Erythroblast (primary cell): ENCODE results near the gene DSG2.

Experiments
- DNase-seq, 2 experiments: peaks; one replicate each; lab custom pipeline; 2025; lab: John Stamatoyannopoulos, UW
- GATA1 ChIP-seq: IDR thresholded peaks from 2 replicates; pipeline ENCODE4 v1.6.1; 2011; ENCODE audit warnings: low read depth, mild to moderate bottlenecking, control low read depth, low read length, moderate library complexity
- POLR2A ChIP-seq: IDR thresholded peaks from 2 replicates; pipeline ENCODE4 v1.6.1; 2011; ENCODE audit warnings: mild to moderate bottlenecking, low read length

The DSG2 gene

DNA sequence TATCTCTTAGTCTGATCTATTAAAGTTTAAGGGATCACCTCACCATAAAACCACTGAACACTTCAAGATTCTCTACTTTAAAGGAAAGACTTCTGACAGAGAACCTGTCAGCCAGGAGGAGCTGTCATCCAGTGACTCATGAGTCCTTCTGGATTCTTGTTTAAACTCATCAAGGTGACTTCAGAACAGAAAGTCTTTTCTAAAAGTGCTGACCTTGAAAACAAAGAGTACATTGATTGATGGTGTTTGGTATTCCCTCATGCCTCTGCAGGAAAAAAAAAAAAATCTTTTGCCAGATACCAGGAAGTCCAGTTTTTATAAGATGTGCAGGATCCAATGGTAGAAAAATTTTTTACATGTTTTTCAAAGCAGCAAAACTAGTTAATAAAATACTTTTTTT is 12.3 kb downstream of the DSG2 start:
- TF ChIP-seq GATA1, result no peak
- no peak for TF ChIP-seq POLR2A
- no peak for DNase-seq

- DNase-seq, result peak in 1 of 2 experiments; percentile 21
- TF ChIP-seq POLR2A, result no peak
- TF ChIP-seq GATA1, result no peak
Measured at GRCh38 chr18:31511098-31511497, 13.1 kb downstream of the DSG2 start.

DNA sequence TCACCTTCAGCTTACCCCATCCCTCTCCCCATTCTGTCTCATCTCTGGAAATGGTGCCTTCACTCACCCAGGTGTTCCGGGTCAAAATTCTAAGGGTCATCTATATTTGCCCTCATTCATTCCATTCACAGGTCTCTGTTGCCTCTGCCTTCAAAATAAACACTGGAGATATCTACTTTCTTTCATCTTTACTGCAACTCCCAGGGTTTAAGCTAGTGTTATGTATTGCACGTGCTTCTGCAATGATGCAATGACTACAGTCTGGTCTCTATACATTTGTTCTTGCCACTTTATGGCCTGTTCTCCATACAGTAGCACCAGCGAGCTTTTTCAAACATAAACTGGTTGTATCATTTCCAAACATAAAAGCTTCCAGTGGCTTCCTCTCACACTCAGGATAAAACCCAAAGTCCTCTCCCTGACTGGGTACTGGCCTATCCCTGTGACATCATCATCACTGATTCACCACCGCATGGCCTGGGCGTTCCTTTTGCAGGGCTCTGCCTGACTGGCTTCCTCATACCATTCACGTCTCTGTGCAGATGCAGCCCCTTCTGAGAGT is 14.3 kb downstream of the DSG2 start:
- no peak for TF ChIP-seq GATA1
- TF ChIP-seq POLR2A, result no peak
- DNase-seq, result no peak

- TF ChIP-seq POLR2A, result no peak
- no peak for TF ChIP-seq GATA1
- DNase-seq, result no peak
Measured at GRCh38 chr18:31513189-31513935, 15.4 kb downstream of the DSG2 start.

DNA sequence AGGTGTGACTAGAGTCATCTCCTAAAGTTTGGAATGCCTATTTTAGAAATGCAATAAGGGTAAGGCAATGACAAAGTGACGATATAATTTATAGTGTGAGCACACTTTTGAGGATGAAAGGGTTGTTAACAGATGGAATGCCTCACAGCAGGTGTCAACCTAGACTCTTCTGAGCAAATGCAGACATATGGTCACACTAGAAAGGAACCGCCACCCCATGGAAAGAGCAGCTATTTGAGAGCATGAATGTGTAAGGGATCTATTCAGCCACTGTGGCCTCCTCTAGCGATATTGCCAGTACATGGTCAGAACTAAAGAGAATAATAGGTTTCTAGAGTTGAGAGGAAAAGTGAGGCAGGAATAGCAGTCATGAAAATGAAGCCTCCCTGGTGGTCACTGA is 18.5 kb downstream of the DSG2 start:
- DNase-seq, result no peak
- no peak for TF ChIP-seq GATA1
- no peak for TF ChIP-seq POLR2A

- TF ChIP-seq GATA1 (no peak), POLR2A (no peak)
- no peak for DNase-seq
Measured at GRCh38 chr18:31526374-31526773, 28.4 kb downstream of the DSG2 start.

DNA sequence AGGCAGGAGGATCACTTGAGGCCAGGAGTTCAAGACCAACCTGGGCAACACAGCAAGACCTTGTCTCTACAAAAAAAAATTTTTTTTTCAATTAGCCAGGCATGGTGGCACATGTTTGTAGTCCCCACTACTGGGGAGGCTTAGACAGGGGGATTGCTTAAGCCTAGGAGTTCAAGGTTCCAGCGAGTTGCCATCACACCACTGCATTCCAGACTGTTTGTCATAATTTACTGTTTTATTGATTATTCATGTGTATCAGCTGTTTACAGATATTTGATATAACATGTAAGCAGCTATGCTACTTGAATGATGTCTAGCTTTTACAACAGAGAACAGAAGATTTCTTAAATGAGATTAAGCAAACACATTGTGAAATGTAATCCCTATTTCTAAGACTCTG is 35.3 kb downstream of the DSG2 start:
- TF ChIP-seq GATA1 (no peak), POLR2A (no peak)
- DNase-seq, result no peak

- no peak for DNase-seq
- TF ChIP-seq GATA1 (no peak), POLR2A (no peak)
Measured at GRCh38 chr18:31538837-31539236, 40.9 kb downstream of the DSG2 start.

GRCh38 chr18:31546476-31546875 is 48.5 kb downstream of the DSG2 start:
- TF ChIP-seq GATA1, result no peak
- no peak for DNase-seq

DNA sequence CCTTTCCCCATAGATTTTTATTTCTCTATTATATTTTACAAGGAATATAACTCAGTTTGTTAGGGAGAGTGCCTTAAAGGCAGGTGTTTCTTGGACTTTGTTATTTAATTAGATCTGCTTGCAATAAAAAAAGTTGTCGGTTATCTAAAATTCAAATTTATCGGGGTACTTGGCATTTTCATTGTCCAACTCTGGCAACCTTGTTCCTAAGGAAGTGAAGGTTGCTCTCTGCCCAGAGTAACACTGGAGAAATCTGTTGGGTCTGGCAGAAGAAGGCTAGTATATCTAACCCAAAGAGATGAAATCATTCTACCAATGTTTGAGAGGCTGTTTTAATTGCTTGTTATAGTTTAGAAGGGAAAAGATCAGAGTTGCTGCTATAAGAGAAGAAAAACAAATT is 50.9 kb downstream of the DSG2 start:
- no peak for TF ChIP-seq GATA1
- TF ChIP-seq POLR2A, result no peak
- no peak for DNase-seq

DNA sequence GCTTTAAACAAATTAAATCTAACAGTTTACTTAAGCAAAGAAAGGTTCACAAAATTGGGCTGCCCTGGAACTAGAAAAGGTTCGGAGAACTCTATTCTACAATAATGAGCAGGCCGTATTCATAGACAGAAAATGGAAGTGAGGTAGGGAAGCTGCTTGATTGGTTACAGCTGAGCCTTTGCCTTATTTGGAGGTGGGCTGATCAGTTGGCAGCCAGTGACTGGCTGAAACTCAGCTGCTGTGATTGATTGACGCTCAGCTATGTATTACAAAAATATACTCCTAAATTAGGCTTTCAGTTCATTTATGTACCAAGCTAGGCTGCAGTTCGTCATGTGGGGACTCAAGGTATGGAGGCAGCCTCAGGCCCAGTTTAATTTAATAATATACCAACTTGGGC is 51.4 kb downstream of the DSG2 start:
- no peak for DNase-seq
- TF ChIP-seq GATA1 (no peak), POLR2A (no peak)

DNA sequence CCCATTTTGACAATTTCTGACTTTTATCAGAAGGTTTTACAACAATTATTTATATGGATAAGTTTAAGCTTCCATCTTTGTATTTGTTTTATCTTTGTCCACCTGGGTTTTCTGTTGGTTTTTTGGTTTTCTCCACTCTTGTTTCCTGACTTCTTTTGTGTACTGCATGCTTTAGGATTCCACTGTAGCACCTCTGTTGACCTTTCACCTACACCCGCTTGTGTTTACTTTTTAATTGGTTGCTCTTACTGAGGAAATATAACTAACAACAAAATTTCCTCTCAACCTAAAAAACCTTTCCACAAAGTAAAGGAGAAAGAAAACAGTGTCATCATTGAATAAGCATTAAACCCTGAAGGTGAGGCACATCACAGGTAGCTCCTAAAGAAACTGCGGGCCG is 53.9 kb downstream of the DSG2 start:
- no peak for DNase-seq
- TF ChIP-seq POLR2A (no peak), GATA1 (no peak)

DNA sequence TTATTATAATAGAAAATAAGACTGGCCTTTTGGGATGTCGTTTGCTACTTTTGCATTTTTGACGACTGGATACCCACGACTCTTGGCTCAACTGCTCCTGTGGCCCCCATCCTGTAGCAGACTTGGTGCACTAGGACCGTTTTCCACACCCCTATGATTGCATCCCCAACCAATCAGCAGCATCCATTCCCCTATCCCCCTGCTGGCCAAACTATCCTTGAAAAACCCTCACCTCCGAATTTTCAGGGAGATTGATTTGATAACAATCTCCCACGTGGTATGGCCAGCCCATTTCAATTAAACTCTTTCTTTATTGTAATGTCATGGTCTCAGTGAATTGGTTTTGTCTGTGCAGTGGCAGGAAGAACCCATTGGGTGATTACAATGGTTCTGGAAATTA is 55.8 kb downstream of the DSG2 start:
- TF ChIP-seq POLR2A (no peak), GATA1 (no peak)
- no peak for DNase-seq

DNA sequence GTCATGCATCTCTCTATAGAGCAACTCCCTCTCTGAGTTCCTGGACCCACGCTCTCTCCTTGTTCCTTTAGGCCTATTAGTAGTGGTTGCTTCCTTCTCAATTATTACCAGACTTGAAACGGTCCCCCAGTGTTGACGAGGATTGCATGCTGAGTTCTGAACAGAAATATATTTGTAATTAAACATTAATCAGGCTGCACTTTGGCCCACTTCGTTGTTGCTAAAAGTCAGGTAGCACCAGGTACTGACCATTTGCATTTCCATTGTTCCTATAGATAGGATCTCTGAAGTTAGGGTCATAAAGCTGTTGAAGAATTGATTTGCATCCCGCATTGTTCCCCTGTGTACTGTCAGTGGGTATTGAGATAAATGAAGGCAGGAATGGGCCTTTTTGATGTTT is 56.8 kb downstream of the DSG2 start:
- DNase-seq, result no peak
- TF ChIP-seq GATA1 (no peak), POLR2A (no peak)
